WTC11 (cell line): ENCODE data around the gene NAT9.

Source experiments
- ATF2 ChIP-seq: sonication (generic); formaldehyde crosslinking; IDR thresholded peaks from 2 replicates; pipeline ENCODE4 v1.8.1; 2022; ENCODE audit warnings: low read depth, missing genetic modification reagents, borderline replicate concordance
- ATF3 ChIP-seq: sonication (generic); formaldehyde crosslinking; conservative IDR thresholded peaks from 2 replicates; pipeline ENCODE4 v1.8.1; 2022; ENCODE audit warnings: mild to moderate bottlenecking, missing genetic modification reagents
- CBFB ChIP-seq: sonication (generic); formaldehyde crosslinking; IDR thresholded peaks from 2 replicates; pipeline ENCODE4 v1.8.1; 2022; ENCODE audit warnings: mild to moderate bottlenecking, low read depth, missing genetic modification reagents
- CTCF ChIP-seq: fragments of 200-600 bp; IDR thresholded peaks from 2 replicates; pipeline ENCODE4 v1.8.0; 2022; ENCODE audit warnings: antibody characterized with exemption
- E2F4 ChIP-seq: sonication (generic); formaldehyde crosslinking; IDR thresholded peaks from 2 replicates; pipeline ENCODE4 v1.8.1; 2022; ENCODE audit warnings: low read depth, mild to moderate bottlenecking, moderate library complexity, missing genetic modification reagents, borderline replicate concordance
- GRHL2 ChIP-seq: fragments of 250-450 bp; sonication (Bioruptor Pico); IDR thresholded peaks from 2 replicates; pipeline ENCODE4 v1.8.0; 2022; ENCODE audit warnings: mild to moderate bottlenecking, moderate library complexity; ENCODE audit not compliant: insufficient replicate concordance, severe bottlenecking
- IRF1 ChIP-seq: sonication (generic); formaldehyde crosslinking; IDR thresholded peaks from 2 replicates; pipeline ENCODE4 v1.8.0; 2023; ENCODE audit warnings: missing genetic modification reagents
- IRF2 ChIP-seq: sonication (generic); formaldehyde crosslinking; IDR thresholded peaks from 2 replicates; pipeline ENCODE4 v1.8.0; 2022; ENCODE audit warnings: low read depth, missing genetic modification reagents, borderline replicate concordance
- MAX ChIP-seq: sonication (generic); formaldehyde crosslinking; IDR thresholded peaks from 2 replicates; pipeline ENCODE4 v1.8.0; 2022; ENCODE audit warnings: mild to moderate bottlenecking, missing genetic modification reagents
- PREB ChIP-seq: sonication (generic); formaldehyde crosslinking; IDR thresholded peaks from 2 replicates; pipeline ENCODE4 v1.8.1; 2022; ENCODE audit warnings: mild to moderate bottlenecking, missing genetic modification reagents, moderate library complexity, borderline replicate concordance
- SOX15 ChIP-seq: fragments of 250-450 bp; sonication (Bioruptor Pico); IDR thresholded peaks from 2 replicates; pipeline ENCODE4 v1.9.0; 2021; ENCODE audit warnings: mild to moderate bottlenecking
- USF2 ChIP-seq: sonication (generic); formaldehyde crosslinking; IDR thresholded peaks from 2 replicates; pipeline ENCODE4 v1.8.1; 2023; ENCODE audit warnings: mild to moderate bottlenecking, missing genetic modification reagents, moderate library complexity
- ZNF512 ChIP-seq: sonication (generic); formaldehyde crosslinking; IDR thresholded peaks from 2 replicates; pipeline ENCODE4 v1.8.1; 2022; ENCODE audit warnings: missing genetic modification reagents, borderline replicate concordance

- no peak for TF ChIP-seq CTCF
- TF ChIP-seq IRF2 (CRISPR knock-in tag), result no peak
- no peak for TF ChIP-seq IRF1
- TF ChIP-seq ATF2, result no peak
- no peak for TF ChIP-seq E2F4 (CRISPR knock-in tag)
- TF ChIP-seq ATF3 (CRISPR knock-in tag), result no peak
- no peak for TF ChIP-seq PREB (CRISPR knock-in tag)
- TF ChIP-seq MAX (CRISPR knock-in tag), result no peak
- no peak for TF ChIP-seq USF2
- no peak for TF ChIP-seq CBFB (CRISPR knock-in tag)
- TF ChIP-seq SOX15 (CRISPR knock-in tag), result no peak
- no peak for TF ChIP-seq ZNF512
- no peak for TF ChIP-seq GRHL2 (CRISPR knock-in tag)
Measured at GRCh38 chr17:74775409-74776043, 619 bp downstream of the NAT9 start.
